HepG2 (cell line): ENCODE results near the gene EPB41L4A. TPM values are rescaled to one million over a fixed set of nuclear protein-coding genes. Genes with fewer than 3 reads are reported as not detected.

Experiments used
- ATAC-seq: fragments of 200-7000 bp; cut with Tn5 transposase; 3 replicates; pipeline ENCODE4 v1.9.1; 2020; ENCODE audit warnings: mild to moderate bottlenecking, moderate library complexity
- BruUV-seq: library from RNA; stranded (reverse); fragments of 400-500 nt; replicated peaks from 2 replicates; lab custom pipeline; 2021; lab: Mats Ljungman, UMichigan
- CTCF ChIA-PET: fragments of 300-600 bp; formaldehyde crosslinking; extraction: SDS; loops from one replicate; lab custom pipeline; 2021; ENCODE audit warnings: low total read pairs, inconsistent platforms, low intra/inter-chr PET ratio; lab: Yijun Ruan, JAX
- POLR2A ChIA-PET: fragments of 350-600 bp; sonication (Branson Sonifier 250); formaldehyde crosslinking; loops from one replicate; lab custom pipeline; 2020; ENCODE audit warnings: antibody characterized with exemption, inconsistent platforms; lab: Yijun Ruan, JAX
- DNase-seq: peaks from one replicate; pipeline ENCODE4 v3.0.0-alpha.2; 2015; ENCODE audit warnings: low spot score
- FAIRE-seq: peaks from 3 replicates; lab custom pipeline; 2011; peaks lifted over from hg19 to GRCh38; lab: Jason Lieb, UNC
- H2AFZ ChIP-seq: one replicate; pipeline ENCODE4 v1.6.1; 2011; ENCODE audit warnings: low read length, inconsistent platforms
- H3K27ac ChIP-seq: fragments of 300-600 bp; 3 replicates; pipeline ENCODE4 v1.8.0; 2011; ENCODE audit warnings: mixed run types, mild to moderate bottlenecking, mixed read lengths, low read length, inconsistent platforms; ENCODE audit not compliant: insufficient read depth; ENCODE audit errors: extremely low read length
- H3K27me3 ChIP-seq, 2 experiments: fragments of 200-600 bp in 1 of 2; 2 replicates in 1 of 2; 3 replicates in 1 of 2; pipeline versions ENCODE4 v1.6.0 to v1.8.0; 2011; ENCODE audit warnings: low read length in 2 of 2, mild to moderate bottlenecking in 2 of 2, moderate library complexity in 2 of 2, inconsistent platforms in 1 of 2; ENCODE audit not compliant: insufficient read depth in 2 of 2, control insufficient read depth in 1 of 2
- H3K36me3 ChIP-seq, 2 experiments: fragments of 200-600 bp in 1 of 2; replicated peaks in 1 of 2; 2 replicates in 1 of 2; 3 replicates in 1 of 2; pipeline versions ENCODE4 v1.5.1 to v1.8.0; 2011; ENCODE audit warnings: low read length in 2 of 2, inconsistent platforms in 1 of 2; ENCODE audit not compliant: insufficient read depth in 2 of 2, control insufficient read depth in 1 of 2
- H3K4me1 ChIP-seq: 2 replicates; pipeline ENCODE4 v1.5.1; 2012; ENCODE audit warnings: low read length, inconsistent platforms; ENCODE audit not compliant: insufficient read depth
- H3K4me2 ChIP-seq: 2 replicates; pipeline ENCODE4 v1.6.0; 2011; ENCODE audit warnings: low read depth, low read length, inconsistent platforms
- H3K4me3 ChIP-seq, 3 experiments: fragments of 200-600 bp in 1 of 3; sonication (generic), shearing (Covaris generic) in 1 of 3; replicated peaks in 1 of 3; 2 replicates each; pipeline ENCODE4 v1.5.1; 2011 to 2016; ENCODE audit warnings: low read length in 3 of 3, inconsistent platforms in 2 of 3, low read depth in 2 of 3, mild to moderate bottlenecking in 2 of 3, control low read depth in 1 of 3, mixed read lengths in 1 of 3; ENCODE audit not compliant: insufficient read depth in 1 of 3
- H3K79me2 ChIP-seq: one replicate; pipeline ENCODE4 v1.6.1; 2011; ENCODE audit warnings: low read length, inconsistent platforms; ENCODE audit not compliant: insufficient read depth
- H3K9ac ChIP-seq: 2 replicates; pipeline ENCODE4 v1.6.0; 2011; ENCODE audit warnings: mild to moderate bottlenecking, low read depth, low read length, inconsistent platforms; ENCODE audit not compliant: insufficient read depth
- H3K9me3 ChIP-seq: 2 replicates; pipeline ENCODE4 v1.5.1; 2012; ENCODE audit warnings: mild to moderate bottlenecking, low read length
- H4K20me1 ChIP-seq: 2 replicates; pipeline ENCODE4 v1.6.0; 2011; ENCODE audit warnings: inconsistent platforms, mild to moderate bottlenecking, low read length, moderate library complexity; ENCODE audit not compliant: insufficient read depth
- CEBPG ChIP-seq: IDR thresholded peaks from 2 replicates; pipeline ENCODE4 v1.6.1; 2016
- KLF6 ChIP-seq: IDR thresholded peaks from 2 replicates; pipeline ENCODE4 v1.8.0; 2016; ENCODE audit warnings: missing biosample characterization, missing genetic modification reagents
- MIXL1 ChIP-seq: IDR thresholded peaks from 2 replicates; pipeline ENCODE4 v1.6.1; 2016
- NFATC3 ChIP-seq: sonication (generic); formaldehyde crosslinking; IDR thresholded peaks from 2 replicates; pipeline ENCODE4 v1.5.1; 2020; ENCODE audit warnings: mild to moderate bottlenecking, missing genetic modification reagents
- RAD21 ChIP-seq: fragments of 450-650 bp; formaldehyde crosslinking; IDR thresholded peaks from 2 replicates; pipeline ENCODE4 v1.5.0; 2020; ENCODE audit warnings: mild to moderate bottlenecking
- SMC3 ChIP-seq: IDR thresholded peaks from 2 replicates; pipeline ENCODE4 v1.6.1; 2011; ENCODE audit warnings: low read length, improper control_type of control experiment
- STAG1 ChIP-seq: sonication (generic); formaldehyde crosslinking; IDR thresholded peaks from 2 replicates; pipeline ENCODE4 v1.4.0; 2020; ENCODE audit warnings: missing genetic modification reagents
- TEAD3 ChIP-seq: optimal IDR thresholded peaks from 2 replicates; pipeline ENCODE3; 2016; ENCODE audit warnings: borderline replicate concordance
- ZNF12 ChIP-seq: sonication (generic); formaldehyde crosslinking; IDR thresholded peaks from 2 replicates; pipeline ENCODE4 v1.5.0; 2020; ENCODE audit warnings: missing genetic modification reagents
- ZNF317 ChIP-seq: sonication (generic); formaldehyde crosslinking; IDR thresholded peaks from 2 replicates; pipeline ENCODE4 v1.5.0; 2020; ENCODE audit warnings: mild to moderate bottlenecking, missing genetic modification reagents
- ZNF367 ChIP-seq: sonication (generic); formaldehyde crosslinking; IDR thresholded peaks from 2 replicates; pipeline ENCODE4 v1.4.0; 2020; ENCODE audit warnings: missing genetic modification reagents, borderline replicate concordance
- WGBS: methylation state at CpG from one replicate; pipeline ENCODE4 v1.1.6; 2017; ENCODE audit warnings: low lambda C conversion rate; 5-methylcytosine and 5-hydroxymethylcytosine counted together
- in situ Hi-C: cut with HindIII; loops from 2 replicates; pipeline ENCODE4 v1.10.0; 2017; ENCODE audit warnings: low pct_unique_long_range_greater_than_20kb; ENCODE audit not compliant: extremely low pct_ligation_motif_present
- intact Hi-C: fragments of 100-400 bp; cut with micrococcal nuclease; formaldehyde crosslinking; loops from one replicate; pipeline ENCODE4 v1.10.0; 2022; ENCODE audit not compliant: unreplicated experiment
- polyA plus RNA-seq, 8 experiments: library from polyadenylated mRNA; depleted of rRNA in 3 of 8; stranded (reverse) in 7 of 8; unstranded in 1 of 8; fragments of >200 nt; fragmentation: Illumina TruSeq in 4 of 8; extraction: Trizol in 4 of 8; gene quantifications; 2 replicates each; pipeline versions ENCODE4 v1.2.1 to v1.2.3, GENCODE V29; 2011 to 2016; ENCODE audit warnings: low read depth in 4 of 8, missing spikeins in 1 of 8, mixed read lengths in 1 of 8; ENCODE audit not compliant: insufficient read depth in 1 of 8
- total RNA-seq, 5 experiments: library from RNA; depleted of rRNA; stranded (reverse); fragments of >200 nt; fragmentation: Illumina TruSeq; extraction: Trizol; gene quantifications; 2 replicates each; pipeline ENCODE4 v1.2.3, GENCODE V29; 2016; ENCODE audit warnings: low read depth in 1 of 5
- TF ChIP-seq, protein P1 (sequence below): sonication (generic); formaldehyde crosslinking; IDR thresholded peaks from 2 replicates; pipeline ENCODE4 v1.5.0; 2020; ENCODE audit warnings: missing genetic modification reagents
- TF ChIP-seq, protein P2 (sequence below): fragments of 450-650 bp; IDR thresholded peaks from 2 replicates; pipeline ENCODE4 v1.6.1; 2017; ENCODE audit warnings: mild to moderate bottlenecking
- TF ChIP-seq, protein P3 (sequence below): sonication (generic); formaldehyde crosslinking; IDR thresholded peaks from 2 replicates; pipeline ENCODE4 v1.5.0; 2020; ENCODE audit warnings: missing genetic modification reagents, mild to moderate bottlenecking, borderline replicate concordance
- TF ChIP-seq, protein P4 (sequence below): sonication (generic); formaldehyde crosslinking; IDR thresholded peaks from 2 replicates; pipeline ENCODE4 v1.5.0; 2020; ENCODE audit warnings: mild to moderate bottlenecking, missing genetic modification reagents, moderate library complexity
- TF ChIP-seq, protein P5 (sequence below): sonication (generic); formaldehyde crosslinking; IDR thresholded peaks from 2 replicates; pipeline ENCODE4 v1.8.1; 2023; ENCODE audit warnings: mild to moderate bottlenecking, inconsistent platforms, moderate library complexity, missing genetic modification reagents, borderline replicate concordance

The EPB41L4A gene
- total and polyA plus RNA-seq, 2 of the 13 experiments (the other 11 are each of a cell fraction or from before 2014, with no cell fraction given): 0.07 TPM; not detected in 1

DNA sequence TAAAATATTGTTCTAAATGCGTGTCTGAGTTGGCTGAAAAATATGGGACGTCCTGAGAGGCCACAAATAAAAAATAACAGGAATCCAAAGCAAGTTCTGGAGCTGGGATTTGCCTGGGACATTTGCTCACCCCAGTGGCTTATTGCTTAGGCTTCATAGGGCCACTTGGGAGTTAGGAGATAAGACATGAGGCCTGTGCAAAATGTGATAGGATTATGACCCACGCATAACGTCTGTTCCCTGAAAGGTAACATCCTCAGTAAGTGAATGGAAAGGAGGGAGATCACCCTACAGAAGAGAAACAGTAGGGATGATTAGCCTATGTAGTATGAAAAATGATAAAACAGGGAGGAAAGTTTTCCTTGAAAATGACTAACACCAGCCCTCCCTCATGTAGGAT, 269.4 kb downstream of the EPB41L4A start (continued):
- TF ChIP-seq, protein P1, sequence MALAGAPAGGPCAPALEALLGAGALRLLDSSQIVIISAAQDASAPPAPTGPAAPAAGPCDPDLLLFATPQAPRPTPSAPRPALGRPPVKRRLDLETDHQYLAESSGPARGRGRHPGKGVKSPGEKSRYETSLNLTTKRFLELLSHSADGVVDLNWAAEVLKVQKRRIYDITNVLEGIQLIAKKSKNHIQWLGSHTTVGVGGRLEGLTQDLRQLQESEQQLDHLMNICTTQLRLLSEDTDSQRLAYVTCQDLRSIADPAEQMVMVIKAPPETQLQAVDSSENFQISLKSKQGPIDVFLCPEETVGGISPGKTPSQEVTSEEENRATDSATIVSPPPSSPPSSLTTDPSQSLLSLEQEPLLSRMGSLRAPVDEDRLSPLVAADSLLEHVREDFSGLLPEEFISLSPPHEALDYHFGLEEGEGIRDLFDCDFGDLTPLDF: no peak
- TF ChIP-seq, protein P2, sequence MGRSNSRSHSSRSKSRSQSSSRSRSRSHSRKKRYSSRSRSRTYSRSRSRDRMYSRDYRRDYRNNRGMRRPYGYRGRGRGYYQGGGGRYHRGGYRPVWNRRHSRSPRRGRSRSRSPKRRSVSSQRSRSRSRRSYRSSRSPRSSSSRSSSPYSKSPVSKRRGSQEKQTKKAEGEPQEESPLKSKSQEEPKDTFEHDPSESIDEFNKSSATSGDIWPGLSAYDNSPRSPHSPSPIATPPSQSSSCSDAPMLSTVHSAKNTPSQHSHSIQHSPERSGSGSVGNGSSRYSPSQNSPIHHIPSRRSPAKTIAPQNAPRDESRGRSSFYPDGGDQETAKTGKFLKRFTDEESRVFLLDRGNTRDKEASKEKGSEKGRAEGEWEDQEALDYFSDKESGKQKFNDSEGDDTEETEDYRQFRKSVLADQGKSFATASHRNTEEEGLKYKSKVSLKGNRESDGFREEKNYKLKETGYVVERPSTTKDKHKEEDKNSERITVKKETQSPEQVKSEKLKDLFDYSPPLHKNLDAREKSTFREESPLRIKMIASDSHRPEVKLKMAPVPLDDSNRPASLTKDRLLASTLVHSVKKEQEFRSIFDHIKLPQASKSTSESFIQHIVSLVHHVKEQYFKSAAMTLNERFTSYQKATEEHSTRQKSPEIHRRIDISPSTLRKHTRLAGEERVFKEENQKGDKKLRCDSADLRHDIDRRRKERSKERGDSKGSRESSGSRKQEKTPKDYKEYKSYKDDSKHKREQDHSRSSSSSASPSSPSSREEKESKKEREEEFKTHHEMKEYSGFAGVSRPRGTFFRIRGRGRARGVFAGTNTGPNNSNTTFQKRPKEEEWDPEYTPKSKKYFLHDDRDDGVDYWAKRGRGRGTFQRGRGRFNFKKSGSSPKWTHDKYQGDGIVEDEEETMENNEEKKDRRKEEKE: no peak
- TF ChIP-seq CEBPG: no peak
- no peak for TF ChIP-seq ZNF367 (CRISPR knock-in tag)
- TF ChIP-seq KLF6 (CRISPR knock-in tag): no peak
- TF ChIP-seq ZNF12 (CRISPR knock-in tag): no peak

DNA sequence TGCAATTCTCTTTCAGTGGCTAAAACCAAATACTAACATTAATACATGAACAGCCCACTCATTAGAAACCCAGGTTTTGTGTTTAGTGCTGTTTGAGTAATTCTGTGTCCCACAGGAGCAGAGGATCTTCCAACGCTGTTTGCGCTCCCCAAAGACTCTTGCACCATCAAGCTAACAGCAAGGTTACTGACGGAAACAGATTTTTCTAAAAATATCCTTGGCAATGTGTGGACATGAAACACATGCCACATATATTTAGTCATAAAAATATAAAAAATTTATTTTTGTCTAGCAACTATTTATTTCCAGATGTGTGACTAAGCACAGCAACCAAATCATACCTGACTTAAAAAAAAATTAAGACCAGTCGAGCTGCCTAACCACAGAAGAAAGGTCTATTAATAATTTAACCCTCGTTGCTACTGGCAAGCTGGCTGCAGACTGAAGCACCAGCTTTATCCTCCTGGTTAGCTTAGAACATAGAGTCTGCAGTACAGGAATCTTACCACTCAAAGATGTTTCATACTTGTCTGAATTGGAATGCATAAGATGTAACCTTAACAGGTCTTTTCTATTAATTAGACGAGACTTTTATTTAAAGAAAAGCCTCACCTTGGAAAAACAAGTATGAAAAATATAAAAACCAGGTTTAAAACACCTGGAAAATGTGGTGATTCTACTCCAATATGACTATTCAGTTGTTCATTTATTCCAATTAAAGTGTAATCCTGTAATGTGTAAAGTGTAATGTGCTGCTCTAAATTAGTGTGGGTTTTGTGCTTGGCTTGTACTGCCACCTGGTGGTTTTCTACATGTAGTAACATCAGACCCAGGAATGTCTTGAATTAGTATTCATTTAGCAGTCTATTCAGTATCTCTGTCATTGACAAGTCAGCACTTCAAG, 272.5 kb downstream of the EPB41L4A start:
- WGBS: 42% methylated on average over 6 of the region's 6 CpGs
- Histone ChIP-seq H3K27me3 (no peaks in the 10 kb centered on the region), H3K36me3 (no peaks in the 10 kb centered on the region), H2AFZ (no peak overlapping the region), H3K27ac (no peak overlapping the region), H3K9me3 (no peaks in the 10 kb centered on the region), H3K9ac (no peak overlapping the region), H3K79me2 (no peaks in the 10 kb centered on the region), H4K20me1 (no peaks in the 10 kb centered on the region), H3K4me1 (no peaks in the 10 kb centered on the region), H3K4me3 (no peak overlapping the region), H3K4me2 (no peak overlapping the region)
- intact Hi-C loops (loop anchor here (1.0 to 2.0 kb wide), 5 partner anchors 388 to 988 kb away; no protein-coding TSS in a partner anchor), in situ Hi-C loops (loop anchor here (10.0 kb wide), 1 partner anchor 992 kb away; no protein-coding TSS in a partner anchor)
- ChIA-PET POLR2A (no interaction called here), CTCF (interaction anchor here (0.6 to 3.6 kb wide), 6 partner anchors 460 to 988 kb away, joined by 3 to 38 read pairs (median 7); no protein-coding TSS in a partner anchor)
- peak; percentile 93 for ATAC-seq
- peak; percentile 39 for FAIRE-seq
- no TSS peak for BruUV-seq
- peak; percentile 56 for DNase-seq
- TF ChIP-seq, protein P3, sequence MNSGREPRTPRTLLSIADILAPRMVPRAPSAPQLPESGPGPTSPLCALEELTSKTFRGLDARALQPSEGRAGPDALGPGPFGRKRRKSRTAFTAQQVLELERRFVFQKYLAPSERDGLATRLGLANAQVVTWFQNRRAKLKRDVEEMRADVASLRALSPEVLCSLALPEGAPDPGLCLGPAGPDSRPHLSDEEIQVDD: no peak
- TF ChIP-seq ZNF317 (CRISPR knock-in tag) (no peak), MIXL1 (CRISPR knock-in tag) (peak; percentile 84), TEAD3 (CRISPR knock-in tag) (peak; percentile 40), RAD21 (CRISPR knock-in tag) (peak; percentile 74), STAG1 (CRISPR knock-in tag) (peak; percentile 97), SMC3 (peak; percentile 97), NFATC3 (no peak)
- TF ChIP-seq, protein P4, sequence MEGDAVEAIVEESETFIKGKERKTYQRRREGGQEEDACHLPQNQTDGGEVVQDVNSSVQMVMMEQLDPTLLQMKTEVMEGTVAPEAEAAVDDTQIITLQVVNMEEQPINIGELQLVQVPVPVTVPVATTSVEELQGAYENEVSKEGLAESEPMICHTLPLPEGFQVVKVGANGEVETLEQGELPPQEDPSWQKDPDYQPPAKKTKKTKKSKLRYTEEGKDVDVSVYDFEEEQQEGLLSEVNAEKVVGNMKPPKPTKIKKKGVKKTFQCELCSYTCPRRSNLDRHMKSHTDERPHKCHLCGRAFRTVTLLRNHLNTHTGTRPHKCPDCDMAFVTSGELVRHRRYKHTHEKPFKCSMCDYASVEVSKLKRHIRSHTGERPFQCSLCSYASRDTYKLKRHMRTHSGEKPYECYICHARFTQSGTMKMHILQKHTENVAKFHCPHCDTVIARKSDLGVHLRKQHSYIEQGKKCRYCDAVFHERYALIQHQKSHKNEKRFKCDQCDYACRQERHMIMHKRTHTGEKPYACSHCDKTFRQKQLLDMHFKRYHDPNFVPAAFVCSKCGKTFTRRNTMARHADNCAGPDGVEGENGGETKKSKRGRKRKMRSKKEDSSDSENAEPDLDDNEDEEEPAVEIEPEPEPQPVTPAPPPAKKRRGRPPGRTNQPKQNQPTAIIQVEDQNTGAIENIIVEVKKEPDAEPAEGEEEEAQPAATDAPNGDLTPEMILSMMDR (CRISPR knock-in tag): peak; percentile 82
- TF ChIP-seq, protein P5, sequence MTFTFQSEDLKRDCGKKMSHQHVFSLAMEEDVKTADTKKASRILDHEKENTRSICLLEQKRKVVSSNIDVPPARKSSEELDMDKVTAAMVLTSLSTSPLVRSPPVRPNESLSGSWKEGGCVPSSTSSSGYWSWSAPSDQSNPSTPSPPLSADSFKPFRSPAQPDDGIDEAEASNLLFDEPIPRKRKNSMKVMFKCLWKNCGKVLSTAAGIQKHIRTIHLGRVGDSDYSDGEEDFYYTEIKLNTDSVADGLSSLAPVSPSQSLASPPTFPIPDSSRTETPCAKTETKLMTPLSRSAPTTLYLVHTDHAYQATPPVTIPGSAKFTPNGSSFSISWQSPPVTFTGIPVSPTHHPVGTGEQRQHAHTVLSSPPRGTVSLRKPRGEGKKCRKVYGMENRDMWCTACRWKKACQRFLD (CRISPR knock-in tag): no peak
